ENCODE measurements around the gene POLR2J.

Gene POLR2J

GRCh38 chr7:102433219-102434038 is 45.3 kb downstream of the POLR2J start, which contains the start of gene ORAI2:
Gene ORAI2, plus strand, starts transcription at chr7:102433575. Its CDS starts 5,382 bp downstream, at chr7:102438957.
- H3K27ac ChIP-seq (ENCODE audit: low read length, poor library complexity, severe bottlenecking) = peak within 1 kb of the TSS; percentile 92
- WGBS = 1% methylated on average over 56 of the region's 90 CpGs

DNA sequence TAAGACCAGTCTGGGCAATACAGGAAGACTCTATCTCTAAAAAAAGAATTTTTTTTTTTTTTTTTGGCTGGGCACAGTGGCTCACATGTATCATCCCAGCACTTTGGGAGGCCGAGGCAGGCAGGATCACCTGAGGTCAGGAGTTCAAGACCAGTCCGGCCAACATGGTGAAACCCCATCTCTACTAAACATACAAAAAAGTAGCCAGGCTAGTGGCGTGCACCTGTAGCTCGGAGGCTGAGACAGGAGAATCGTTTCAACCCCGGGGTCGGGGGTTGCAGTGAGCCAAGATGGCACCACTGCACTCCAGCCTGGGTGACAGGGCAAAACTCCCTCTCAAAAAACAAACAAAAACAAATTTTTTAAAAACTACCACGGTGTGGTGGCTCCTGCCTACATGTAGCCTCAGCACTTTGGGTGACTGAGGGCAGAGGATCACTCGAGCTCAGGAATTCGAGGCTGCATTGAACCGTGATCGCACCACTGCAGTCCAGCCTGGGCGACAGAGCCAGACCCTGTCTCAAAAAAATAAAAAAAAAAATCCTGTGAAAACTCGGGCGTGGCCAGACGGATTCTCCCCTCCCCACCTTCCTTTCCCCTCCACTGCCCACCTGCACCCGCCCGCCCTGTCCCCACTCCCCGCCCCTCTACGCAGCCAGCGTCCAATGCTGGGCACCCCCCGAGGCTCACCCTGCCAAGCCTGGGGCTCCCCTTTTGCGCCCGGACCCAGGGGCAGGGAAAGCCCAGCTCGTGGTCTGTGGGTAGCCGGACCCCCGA is 46.1 kb downstream of the POLR2J start:
- Histone ChIP-seq H3K14ac (ENCODE audit: low read length in 2 of 2) (peak overlapping the region in 1 of 2 experiments; percentile 78), H3K9me3 (ENCODE audit: control insufficient read depth, low read length) (no peaks in the 10 kb centered on the region), H2AK5ac (ENCODE audit: low read length, severe bottlenecking) (no peak overlapping the region), H3K23ac (ENCODE audit: low read length in 2 of 2) (no peak overlapping the region), H3K27me3 (ENCODE audit: control insufficient read depth in 1 of 2, insufficient read depth in 1 of 2, low read length in 2 of 2) (no peaks in the 10 kb centered on the region), H2BK120ac (ENCODE audit: low read depth, low read length) (peak overlapping the region; percentile 90), H3K4me1 (ENCODE audit: control insufficient read depth, insufficient read depth, low read depth, low read length) (peaks cover 31% of the 10 kb centered on the region), H4K8ac (ENCODE audit: low read length) (peak overlapping the region; percentile 95), H3K4me2 (ENCODE audit: low read length, poor library complexity, severe bottlenecking) (peak overlapping the region; percentile 77), H3K36me3 (ENCODE audit: control insufficient read depth in 1 of 2, insufficient read depth in 2 of 2, low read depth in 1 of 2, low read length in 2 of 2) (peaks cover 10 to 19% of the 10 kb centered on the region in 2 experiments), H3K27ac (ENCODE audit: low read length, poor library complexity, severe bottlenecking) (peak overlapping the region; percentile 92), H2BK5ac (ENCODE audit: low read depth, low read length, poor library complexity, severe bottlenecking) (peak overlapping the region; percentile 90), H2AFZ (ENCODE audit: low read depth, low read length) (peak overlapping the region; percentile 85), H3K18ac (ENCODE audit: low read depth in 1 of 2, low read length in 2 of 2) (peak overlapping the region; percentile 86 to 92), H3K4me3 (ENCODE audit: insufficient read depth in 1 of 2, low read depth in 1 of 2, low read length in 2 of 2) (peak overlapping the region; percentile 75 to 88), H4K91ac (ENCODE audit: low read length) (peak overlapping the region; percentile 99), H3K4ac (ENCODE audit: low read depth in 1 of 2, low read length in 2 of 2) (peak overlapping the region; percentile 92 to 97), H3K9ac (ENCODE audit: low read length) (peak overlapping the region; percentile 90), H2BK12ac (ENCODE audit: low read length in 2 of 2) (peak overlapping the region; percentile 38 to 59), H3K79me1 (replicated peaks; ENCODE audit: low read length, poor library complexity, severe bottlenecking) (peaks cover 19% of the 10 kb centered on the region), H2BK15ac (ENCODE audit: low read depth, poor library complexity, severe bottlenecking) (peak overlapping the region; percentile 98)
- 42% methylated on average over 27 of the region's 27 CpGs for WGBS
- no peak for DNase-seq

More at GRCh38 chr7:102433219-102434038, 45.3 kb downstream of the POLR2J start, which contains the start of gene ORAI2:
- peaks cover 31% of the 10 kb centered on the region for H3K4me1 ChIP-seq (ENCODE audit: control insufficient read depth, insufficient read depth, low read depth, low read length)
- H2BK120ac ChIP-seq (ENCODE audit: low read depth, low read length) = peak within 1 kb of the TSS; percentile 90
- peak within 1 kb of the TSS; percentile 90 for H2BK5ac ChIP-seq (ENCODE audit: low read depth, low read length, poor library complexity, severe bottlenecking)
- peak within 1 kb of the TSS; percentile 90 for H3K9ac ChIP-seq (ENCODE audit: low read length)
- peak; percentile 72 for DNase-seq
- H3K4ac ChIP-seq (ENCODE audit: low read depth in 1 of 2, low read length in 2 of 2) = peak within 1 kb of the TSS; percentile 92 to 97
- peak within 1 kb of the TSS; percentile 38 to 88 for H2BK12ac ChIP-seq (ENCODE audit: low read length in 2 of 2)
- H2AFZ ChIP-seq (ENCODE audit: low read depth, low read length) = peak within 1 kb of the TSS; percentile 85
- H3K36me3 ChIP-seq (ENCODE audit: control insufficient read depth in 1 of 2, insufficient read depth in 2 of 2, low read depth in 1 of 2, low read length in 2 of 2) = peaks cover 7 to 19% of the 10 kb centered on the region in 2 experiments
- peak within 1 kb of the TSS in 1 of 2 experiments; percentile 97 for H3K14ac ChIP-seq (ENCODE audit: low read length in 2 of 2)
- H3K23ac ChIP-seq (ENCODE audit: low read length in 2 of 2) = peak within 1 kb of the TSS in 1 of 2 experiments; percentile 81
- H4K91ac ChIP-seq (ENCODE audit: low read length) = peak within 1 kb of the TSS; percentile 99
- peak within 1 kb of the TSS; percentile 77 for H3K4me2 ChIP-seq (ENCODE audit: low read length, poor library complexity, severe bottlenecking)
- no peaks in the 10 kb centered on the region for H3K9me3 ChIP-seq (ENCODE audit: control insufficient read depth, low read length)
- peak within 1 kb of the TSS; percentile 95 for H4K8ac ChIP-seq (ENCODE audit: low read length)
- H3K4me3 ChIP-seq (ENCODE audit: insufficient read depth in 1 of 2, low read depth in 1 of 2, low read length in 2 of 2) = peak within 1 kb of the TSS; percentile 88
- peaks cover 19% of the 10 kb centered on the region for H3K79me1 ChIP-seq (replicated peaks; ENCODE audit: low read length, poor library complexity, severe bottlenecking)
- peak within 1 kb of the TSS; percentile 88 to 98 for H3K18ac ChIP-seq (ENCODE audit: low read depth in 1 of 2, low read length in 2 of 2)
- H2AK5ac ChIP-seq (ENCODE audit: low read length, severe bottlenecking) = no peak within 1 kb of the TSS
- H3K27me3 ChIP-seq (ENCODE audit: control insufficient read depth in 1 of 2, insufficient read depth in 1 of 2, low read length in 2 of 2) = no peaks in the 10 kb centered on the region
- peak within 1 kb of the TSS; percentile 98 for H2BK15ac ChIP-seq (ENCODE audit: low read depth, poor library complexity, severe bottlenecking)

GRCh38 chr7:102431617-102432298 is 47.0 kb downstream of the POLR2J start:
- no peak overlapping the region for H3K9ac ChIP-seq (ENCODE audit: low read length)
- H2BK12ac ChIP-seq (ENCODE audit: low read length in 2 of 2) = peak overlapping the region in 1 of 2 experiments; percentile 68
- no peak overlapping the region for H4K91ac ChIP-seq (ENCODE audit: low read length)
- H3K18ac ChIP-seq (ENCODE audit: low read depth in 1 of 2, low read length in 2 of 2) = peak overlapping the region in 1 of 2 experiments; percentile 93
- H2AFZ ChIP-seq (ENCODE audit: low read depth, low read length) = no peak overlapping the region
- H3K14ac ChIP-seq (ENCODE audit: low read length in 2 of 2) = peak overlapping the region in 1 of 2 experiments; percentile 30
- H2BK5ac ChIP-seq (ENCODE audit: low read depth, low read length, poor library complexity, severe bottlenecking) = no peak overlapping the region
- peak overlapping the region in 1 of 2 experiments; percentile 23 for H3K23ac ChIP-seq (ENCODE audit: low read length in 2 of 2)
- peak overlapping the region; percentile 92 for H3K27ac ChIP-seq (ENCODE audit: low read length, poor library complexity, severe bottlenecking)
- no peak overlapping the region for H2BK15ac ChIP-seq (ENCODE audit: low read depth, poor library complexity, severe bottlenecking)
- no peaks in the 10 kb centered on the region for H3K27me3 ChIP-seq (ENCODE audit: control insufficient read depth in 1 of 2, insufficient read depth in 1 of 2, low read length in 2 of 2)
- peak overlapping the region; percentile 51 for H3K4me2 ChIP-seq (ENCODE audit: low read length, poor library complexity, severe bottlenecking)
- WGBS = 60% methylated on average over 17 of the region's 17 CpGs
- peak overlapping the region in 1 of 2 experiments; percentile 44 for H3K4ac ChIP-seq (ENCODE audit: low read depth in 1 of 2, low read length in 2 of 2)
- DNase-seq = peak; percentile 41
- H2AK5ac ChIP-seq (ENCODE audit: low read length, severe bottlenecking) = no peak overlapping the region
- no peak overlapping the region for H2BK120ac ChIP-seq (ENCODE audit: low read depth, low read length)
- H3K4me3 ChIP-seq (ENCODE audit: insufficient read depth in 1 of 2, low read depth in 1 of 2, low read length in 2 of 2) = no peak overlapping the region
- peaks cover 18 to 23% of the 10 kb centered on the region in 2 experiments for H3K36me3 ChIP-seq (ENCODE audit: control insufficient read depth in 1 of 2, insufficient read depth in 2 of 2, low read depth in 1 of 2, low read length in 2 of 2)
- peaks cover 17% of the 10 kb centered on the region for H3K79me1 ChIP-seq (replicated peaks; ENCODE audit: low read length, poor library complexity, severe bottlenecking)
- H3K4me1 ChIP-seq (ENCODE audit: control insufficient read depth, insufficient read depth, low read depth, low read length) = peaks cover 32% of the 10 kb centered on the region
- H3K9me3 ChIP-seq (ENCODE audit: control insufficient read depth, low read length) = no peaks in the 10 kb centered on the region
- no peak overlapping the region for H4K8ac ChIP-seq (ENCODE audit: low read length)
